Glutamatergic neuron (in vitro differentiated cells): ENCODE results near the gene MTCP1. TPM values are rescaled to one million over a fixed set of nuclear protein-coding genes. Genes with fewer than 3 reads are reported as not detected.

Experiments used
- DNase-seq: peaks from one replicate; pipeline ENCODE4 v3.0.0; 2022
- H3K27ac Mint-ChIP-seq: one replicate; pipeline ENCODE4 v1.8.0; 2020; ENCODE audit warnings: mild to moderate bottlenecking, mixed read lengths, inconsistent platforms; ENCODE audit not compliant: unreplicated experiment
- H3K27me3 Mint-ChIP-seq: one replicate; pipeline ENCODE4 v1.8.0; 2020; ENCODE audit warnings: mild to moderate bottlenecking, moderate library complexity, mixed read lengths, inconsistent platforms; ENCODE audit not compliant: unreplicated experiment
- H3K36me3 Mint-ChIP-seq: one replicate; pipeline ENCODE4 v1.8.0; 2020; ENCODE audit warnings: mild to moderate bottlenecking, mixed read lengths, inconsistent platforms; ENCODE audit not compliant: unreplicated experiment
- H3K4me1 Mint-ChIP-seq: one replicate; pipeline ENCODE4 v1.8.0; 2020; ENCODE audit warnings: mild to moderate bottlenecking, low read depth, mixed read lengths, inconsistent platforms; ENCODE audit not compliant: unreplicated experiment
- H3K4me3 Mint-ChIP-seq: one replicate; pipeline ENCODE4 v1.8.0; 2020; ENCODE audit warnings: mild to moderate bottlenecking, mixed read lengths, inconsistent platforms; ENCODE audit not compliant: unreplicated experiment
- H3K9me3 Mint-ChIP-seq: one replicate; pipeline ENCODE4 v1.8.0; 2020; ENCODE audit warnings: mild to moderate bottlenecking, moderate library complexity, mixed read lengths, inconsistent platforms; ENCODE audit not compliant: unreplicated experiment
- long read RNA-seq: library from polyadenylated mRNA; unstranded; transcript quantifications from one replicate; pipeline ENCODE4 v2.0.0, GENCODE V29; 2020; ENCODE audit not compliant: unreplicated experiment
- total RNA-seq: library from RNA; stranded (reverse); fragmentation: NEBNext Ultra II Directional; extraction: Animal tissue kit (Norgen Biotek cat#: 25700); gene quantifications from one replicate; pipeline ENCODE4 v1.2.1, GENCODE V29; 2021; ENCODE audit not compliant: unreplicated experiment
- TF ChIP-seq, protein P1 (sequence below): fragments of 200-600 bp; sonication (generic); IDR thresholded peaks from one replicate; pipeline ENCODE4 v1.5.0; 2021; ENCODE audit not compliant: partially characterized antibody, unreplicated experiment

Gene MTCP1
- total RNA-seq: 9.5 TPM
- long read RNA-seq, partial matches to known transcripts: 0 of 2 reads
- long read RNA-seq, other reads (novel, unspliced or antisense): 2 of 2 reads

- H3K9me3 Mint-ChIP-seq: peaks cover 2% of the 10 kb centered on the region
- H3K27ac Mint-ChIP-seq: peak within 1 kb of the TSS; percentile 92
- peak within 1 kb of the TSS; percentile 89 for H3K4me3 Mint-ChIP-seq
- H3K36me3 Mint-ChIP-seq: peaks cover 6% of the 10 kb centered on the region
- TF ChIP-seq, protein P1, sequence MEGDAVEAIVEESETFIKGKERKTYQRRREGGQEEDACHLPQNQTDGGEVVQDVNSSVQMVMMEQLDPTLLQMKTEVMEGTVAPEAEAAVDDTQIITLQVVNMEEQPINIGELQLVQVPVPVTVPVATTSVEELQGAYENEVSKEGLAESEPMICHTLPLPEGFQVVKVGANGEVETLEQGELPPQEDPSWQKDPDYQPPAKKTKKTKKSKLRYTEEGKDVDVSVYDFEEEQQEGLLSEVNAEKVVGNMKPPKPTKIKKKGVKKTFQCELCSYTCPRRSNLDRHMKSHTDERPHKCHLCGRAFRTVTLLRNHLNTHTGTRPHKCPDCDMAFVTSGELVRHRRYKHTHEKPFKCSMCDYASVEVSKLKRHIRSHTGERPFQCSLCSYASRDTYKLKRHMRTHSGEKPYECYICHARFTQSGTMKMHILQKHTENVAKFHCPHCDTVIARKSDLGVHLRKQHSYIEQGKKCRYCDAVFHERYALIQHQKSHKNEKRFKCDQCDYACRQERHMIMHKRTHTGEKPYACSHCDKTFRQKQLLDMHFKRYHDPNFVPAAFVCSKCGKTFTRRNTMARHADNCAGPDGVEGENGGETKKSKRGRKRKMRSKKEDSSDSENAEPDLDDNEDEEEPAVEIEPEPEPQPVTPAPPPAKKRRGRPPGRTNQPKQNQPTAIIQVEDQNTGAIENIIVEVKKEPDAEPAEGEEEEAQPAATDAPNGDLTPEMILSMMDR: no peak
- H3K4me1 Mint-ChIP-seq: peaks cover 7% of the 10 kb centered on the region
- DNase-seq: peak; percentile 75
- H3K27me3 Mint-ChIP-seq: peaks cover 4% of the 10 kb centered on the region
These were observed at the start of gene MTCP1, which contains the start of the genes BRCC3 and CMC4 for GRCh38 chrX:155070975-155071693. Gene MTCP1, minus strand, starts transcription at chrX:155071136. Its CDS starts 5,126 bp downstream, at chrX:155066010. Gene BRCC3, plus strand, starts transcription at chrX:155071508. Its CDS starts 20 bp downstream, at chrX:155071528. Gene CMC4, minus strand, starts transcription at chrX:155071136. Its CDS starts 7,113 bp downstream, at chrX:155064023.

DNA sequence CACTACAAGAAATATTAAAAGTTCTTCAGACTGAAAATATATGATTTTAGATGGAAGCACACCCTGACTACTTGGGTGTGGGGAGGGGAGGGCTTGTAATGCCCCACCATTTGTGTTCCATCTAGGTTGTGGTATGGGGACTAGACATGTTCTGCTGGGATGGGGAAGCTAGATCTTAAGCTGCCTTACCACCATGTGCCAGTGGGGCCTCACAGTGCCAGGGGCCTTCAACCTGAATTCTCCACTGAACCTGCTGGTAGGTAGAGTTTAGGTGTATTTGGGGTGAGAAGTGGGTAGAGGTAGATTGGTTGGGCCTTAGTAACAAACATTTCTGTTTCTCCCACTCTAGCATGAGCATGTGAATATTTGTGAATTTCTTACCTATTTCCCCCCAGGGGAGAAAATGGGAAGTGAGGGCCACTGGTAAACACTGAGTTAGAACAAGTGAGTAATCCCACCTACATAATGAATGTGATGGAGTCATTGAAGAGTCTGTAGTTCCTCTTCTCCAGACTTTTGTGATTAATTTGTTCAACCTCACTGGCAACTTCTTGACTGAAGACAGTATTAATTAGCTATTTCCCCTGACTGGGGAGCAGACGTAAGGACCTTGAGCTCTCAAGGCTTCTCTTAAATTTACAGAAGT lies 44.4 kb upstream of the MTCP1 start:
- H3K27ac Mint-ChIP-seq: no peak overlapping the region
- H3K4me1 Mint-ChIP-seq: no peaks in the 10 kb centered on the region
- no peaks in the 10 kb centered on the region for H3K27me3 Mint-ChIP-seq
- H3K4me3 Mint-ChIP-seq: no peak overlapping the region
- H3K36me3 Mint-ChIP-seq: peaks cover 4% of the 10 kb centered on the region
- no peak for DNase-seq
- TF ChIP-seq, protein P1: no peak
- no peaks in the 10 kb centered on the region for H3K9me3 Mint-ChIP-seq

- TF ChIP-seq, protein P1: no peak
- Mint-ChIP-seq H3K4me1 (no peaks in the 10 kb centered on the region), H3K9me3 (no peaks in the 10 kb centered on the region), H3K4me3 (no peak overlapping the region), H3K27ac (no peak overlapping the region), H3K36me3 (peaks cover 4% of the 10 kb centered on the region), H3K27me3 (no peaks in the 10 kb centered on the region)
- DNase-seq: no peak
These were observed 42.2 kb upstream of the MTCP1 start for GRCh38 chrX:155113097-155113496.

GRCh38 chrX:155112171-155112570 lies 41.2 kb upstream of the MTCP1 start:
- H3K27me3 Mint-ChIP-seq: no peaks in the 10 kb centered on the region
- H3K27ac Mint-ChIP-seq: no peak overlapping the region
- DNase-seq: no peak
- H3K36me3 Mint-ChIP-seq: peaks cover 4% of the 10 kb centered on the region
- no peaks in the 10 kb centered on the region for H3K9me3 Mint-ChIP-seq
- TF ChIP-seq, protein P1: no peak
- H3K4me1 Mint-ChIP-seq: no peaks in the 10 kb centered on the region
- no peak overlapping the region for H3K4me3 Mint-ChIP-seq
